NCI-H526 (cell line): ENCODE measurements around the gene ENO1.

ENCODE experiments used
- DNase-seq, 2 experiments: peaks; one replicate each; lab custom pipeline; 2025; lab: John Stamatoyannopoulos, UW

ENO1 gene

GRCh38 chr1:8813016-8813763, 65.3 kb downstream of the ENO1 start:
- no peak for DNase-seq

- no peak for DNase-seq
These were observed 66.4 kb downstream of the ENO1 start for GRCh38 chr1:8812081-8812480.
